ENCODE data around the gene KCNAB1. TPM values are rescaled to one million over a fixed set of nuclear protein-coding genes. Genes with fewer than 3 reads are reported as not detected.
A peak's percentile ranks its signal among the peaks of the same experiment; 100 is the strongest.

KCNAB1 gene
- total RNA-seq, 1 experiment from 2014 or later = not detected

DNA sequence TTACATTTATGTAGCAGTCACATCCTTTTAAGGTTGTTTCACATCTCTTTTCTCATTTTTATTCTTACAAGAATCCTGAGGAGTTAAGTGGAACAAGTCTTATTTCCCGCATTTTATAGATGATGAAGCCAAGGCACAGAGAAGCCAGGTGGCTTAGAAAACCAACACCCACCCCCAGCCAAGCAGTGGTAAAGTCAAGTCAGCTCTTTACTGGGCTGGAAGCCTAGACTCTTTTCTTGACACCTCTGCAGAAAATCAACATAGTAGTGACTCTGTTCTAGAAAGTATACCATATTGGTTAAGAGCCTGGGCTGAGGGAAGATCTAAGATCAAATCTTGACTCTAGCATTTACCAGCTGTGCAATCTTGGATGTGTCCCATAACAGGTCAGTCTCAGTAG is 195.7 kb downstream of the KCNAB1 start:
- no peak overlapping the region for H3K9ac ChIP-seq (ENCODE audit: low read length)
- peak overlapping the region; percentile 69 for H2AFZ ChIP-seq (ENCODE audit: low read depth, low read length, poor library complexity, severe bottlenecking)
- H3K4me1 ChIP-seq (ENCODE audit: control insufficient read depth in 1 of 2, insufficient read depth in 2 of 2, low read length in 2 of 2) = peaks cover 13 to 25% of the 10 kb centered on the region in 2 experiments
- intact Hi-C loops (cut with micrococcal nuclease) = no loop called here
- TF ChIP-seq SP1 (IDR thresholded peaks at IDR 0.05; ENCODE audit: low read depth) = no peak
- no peak for TF ChIP-seq CBX3 (IDR thresholded peaks at IDR 0.05; ENCODE audit: low read depth)
- no peak for TF ChIP-seq ATF3 (IDR thresholded peaks at IDR 0.05)
- no peak for TF ChIP-seq ELF1 (IDR thresholded peaks at IDR 0.05; ENCODE audit: borderline replicate concordance, low read depth)
- TF ChIP-seq TCF7L2 (IDR thresholded peaks at IDR 0.05; ENCODE audit: borderline replicate concordance, extremely low read depth, insufficient read depth, insufficient read length) = no peak
- TF ChIP-seq, protein P1, sequence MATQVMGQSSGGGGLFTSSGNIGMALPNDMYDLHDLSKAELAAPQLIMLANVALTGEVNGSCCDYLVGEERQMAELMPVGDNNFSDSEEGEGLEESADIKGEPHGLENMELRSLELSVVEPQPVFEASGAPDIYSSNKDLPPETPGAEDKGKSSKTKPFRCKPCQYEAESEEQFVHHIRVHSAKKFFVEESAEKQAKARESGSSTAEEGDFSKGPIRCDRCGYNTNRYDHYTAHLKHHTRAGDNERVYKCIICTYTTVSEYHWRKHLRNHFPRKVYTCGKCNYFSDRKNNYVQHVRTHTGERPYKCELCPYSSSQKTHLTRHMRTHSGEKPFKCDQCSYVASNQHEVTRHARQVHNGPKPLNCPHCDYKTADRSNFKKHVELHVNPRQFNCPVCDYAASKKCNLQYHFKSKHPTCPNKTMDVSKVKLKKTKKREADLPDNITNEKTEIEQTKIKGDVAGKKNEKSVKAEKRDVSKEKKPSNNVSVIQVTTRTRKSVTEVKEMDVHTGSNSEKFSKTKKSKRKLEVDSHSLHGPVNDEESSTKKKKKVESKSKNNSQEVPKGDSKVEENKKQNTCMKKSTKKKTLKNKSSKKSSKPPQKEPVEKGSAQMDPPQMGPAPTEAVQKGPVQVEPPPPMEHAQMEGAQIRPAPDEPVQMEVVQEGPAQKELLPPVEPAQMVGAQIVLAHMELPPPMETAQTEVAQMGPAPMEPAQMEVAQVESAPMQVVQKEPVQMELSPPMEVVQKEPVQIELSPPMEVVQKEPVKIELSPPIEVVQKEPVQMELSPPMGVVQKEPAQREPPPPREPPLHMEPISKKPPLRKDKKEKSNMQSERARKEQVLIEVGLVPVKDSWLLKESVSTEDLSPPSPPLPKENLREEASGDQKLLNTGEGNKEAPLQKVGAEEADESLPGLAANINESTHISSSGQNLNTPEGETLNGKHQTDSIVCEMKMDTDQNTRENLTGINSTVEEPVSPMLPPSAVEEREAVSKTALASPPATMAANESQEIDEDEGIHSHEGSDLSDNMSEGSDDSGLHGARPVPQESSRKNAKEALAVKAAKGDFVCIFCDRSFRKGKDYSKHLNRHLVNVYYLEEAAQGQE (IDR thresholded peaks at IDR 0.05; ENCODE audit: low read depth) = no peak
- TF ChIP-seq ZBTB33 (IDR thresholded peaks at IDR 0.05; ENCODE audit: extremely low read depth, insufficient replicate concordance, low read length) = no peak
- no peak for TF ChIP-seq POLR2AphosphoS5 (IDR thresholded peaks at IDR 0.05; ENCODE audit: low read depth, low read length)
- no peak for TF ChIP-seq EZH2phosphoT487 (IDR thresholded peaks at IDR 0.05; ENCODE audit: borderline replicate concordance)
- TF ChIP-seq JUND (IDR thresholded peaks at IDR 0.05) = no peak
- TF ChIP-seq EZH2 (IDR thresholded peaks at IDR 0.05) = no peak
- TF ChIP-seq FOSL1 (IDR thresholded peaks at IDR 0.05; ENCODE audit: low read depth) = no peak
- TF ChIP-seq CEBPB (IDR thresholded peaks at IDR 0.05; ENCODE audit: low read depth) = no peak
- H3K79me2 ChIP-seq (ENCODE audit: insufficient read depth, low read length) = no peaks in the 10 kb centered on the region
- no peaks in the 10 kb centered on the region for H3K27me3 ChIP-seq (ENCODE audit: insufficient read depth, low read length)
- no peak overlapping the region for H3K27ac ChIP-seq (ENCODE audit: low read depth, low read length)
- H3K9me2 ChIP-seq (ENCODE audit: insufficient read depth) = no peaks in the 10 kb centered on the region
- H3K9me3 ChIP-seq (ENCODE audit: control insufficient read depth in 1 of 2, insufficient read depth in 1 of 2, low read depth in 1 of 2, low read length in 2 of 2) = no peaks in the 10 kb centered on the region
- no peaks in the 10 kb centered on the region for H4K20me1 ChIP-seq (ENCODE audit: insufficient read depth)
- ATAC-seq (no peak), DNase-seq (ENCODE audit: low read depth, low spot score) (no peak)
- no peak overlapping the region for H3K4me3 ChIP-seq (replicated peaks in 1 of 2; ENCODE audit: low read depth in 1 of 2, low read length in 2 of 2)
- no peaks in the 10 kb centered on the region for H3K36me3 ChIP-seq (ENCODE audit: control insufficient read depth in 1 of 2, insufficient read depth in 2 of 2, low read length in 2 of 2)
- CTCF ChIA-PET = no interaction called here
- POLR2A ChIA-PET = no interaction called here
- RAD21 ChIA-PET (ENCODE audit: low non-redundant PET in 1 of 2, low total read pairs in 2 of 2, uncharacterized antibody in 2 of 2, unreplicated experiment in 2 of 2) = no interaction called here
- peak overlapping the region; percentile 60 for H3K4me2 ChIP-seq (ENCODE audit: low read length)
- no TSS peak for BruUV-seq (replicated peaks)

Data from HCT116 (cell line).